Bronchial epithelial cell (primary cell): ENCODE data around the gene LIX1L. TPM values are rescaled to one million over a fixed set of nuclear protein-coding genes. Genes with fewer than 3 reads are reported as not detected.

ENCODE experiments used
- DNase-seq: peaks from one replicate; pipeline ENCODE4 v3.0.0-alpha.2; 2010; ENCODE audit warnings: low read depth
- FAIRE-seq: peaks from 2 replicates; lab custom pipeline; 2011; peaks lifted over from hg19 to GRCh38; lab: Jason Lieb, UNC
- H3K27me3 ChIP-seq: 2 replicates; pipeline ENCODE4 v1.5.1; 2011; ENCODE audit warnings: low read length; ENCODE audit not compliant: control insufficient read depth, insufficient read depth
- H3K36me3 ChIP-seq: 2 replicates; pipeline ENCODE4 v1.5.1; 2011; ENCODE audit warnings: low read length; ENCODE audit not compliant: control insufficient read depth, insufficient read depth
- H3K4me3 ChIP-seq: 2 replicates; pipeline ENCODE4 v1.5.1; 2011; ENCODE audit warnings: mild to moderate bottlenecking, low read depth, low read length, control low read depth
- total RNA-seq: library from RNA; depleted of rRNA; stranded (reverse); fragments of >200 nt; gene quantifications from 2 replicates; pipeline ENCODE4 v1.2.1, GENCODE V29; 2014
- TF ChIP-seq, protein P1 (sequence below): IDR thresholded peaks from 2 replicates; pipeline ENCODE4 v1.5.1; 2011; ENCODE audit warnings: mild to moderate bottlenecking, moderate library complexity, low read length, control low read depth, inconsistent platforms; ENCODE audit not compliant: insufficient read depth, severe bottlenecking

Gene LIX1L
- total RNA-seq, 1 donor from 2014 or later: 3.4 TPM

DNA sequence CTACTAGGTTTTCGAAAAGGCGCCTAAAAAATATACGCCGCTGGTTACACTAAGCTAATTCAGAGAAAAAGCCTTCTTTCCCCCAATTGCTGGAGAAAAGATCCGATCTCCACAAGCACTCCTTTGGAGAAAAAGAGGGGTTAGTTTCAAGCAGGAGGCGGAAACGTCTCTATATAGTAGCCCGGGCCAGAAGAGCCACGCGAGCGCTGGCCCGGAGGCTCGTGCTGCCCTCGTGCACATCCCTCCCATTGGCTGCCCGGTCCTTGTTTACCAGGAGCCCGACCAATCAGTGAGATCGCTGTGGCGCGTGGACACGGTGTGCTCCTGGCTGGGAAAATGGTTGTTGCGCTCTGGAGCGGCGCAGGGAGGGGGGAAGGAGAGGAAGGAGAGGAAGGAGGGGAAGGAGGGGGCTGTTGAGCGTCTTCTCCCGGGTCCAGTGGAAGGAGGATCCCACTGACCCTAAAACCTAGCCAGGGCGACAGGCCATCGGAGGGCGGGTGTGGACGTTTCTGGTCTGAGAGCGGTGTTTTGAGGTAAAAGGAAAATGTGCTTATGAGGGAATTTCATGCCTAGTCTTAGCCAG is 38.7 kb upstream of the LIX1L start, which contains the start of gene TXNIP:
TXNIP (minus strand) TSS at position 147 of the 583 bp plus-strand sequence. CDS start 313 bp downstream, outside the sequence.
- H3K36me3 ChIP-seq: peaks cover 20% of the 10 kb centered on the region
- DNase-seq (peak; percentile 91), FAIRE-seq (no peak)
- H3K4me3 ChIP-seq: peak within 1 kb of the TSS; percentile 81
- TF ChIP-seq, protein P1, sequence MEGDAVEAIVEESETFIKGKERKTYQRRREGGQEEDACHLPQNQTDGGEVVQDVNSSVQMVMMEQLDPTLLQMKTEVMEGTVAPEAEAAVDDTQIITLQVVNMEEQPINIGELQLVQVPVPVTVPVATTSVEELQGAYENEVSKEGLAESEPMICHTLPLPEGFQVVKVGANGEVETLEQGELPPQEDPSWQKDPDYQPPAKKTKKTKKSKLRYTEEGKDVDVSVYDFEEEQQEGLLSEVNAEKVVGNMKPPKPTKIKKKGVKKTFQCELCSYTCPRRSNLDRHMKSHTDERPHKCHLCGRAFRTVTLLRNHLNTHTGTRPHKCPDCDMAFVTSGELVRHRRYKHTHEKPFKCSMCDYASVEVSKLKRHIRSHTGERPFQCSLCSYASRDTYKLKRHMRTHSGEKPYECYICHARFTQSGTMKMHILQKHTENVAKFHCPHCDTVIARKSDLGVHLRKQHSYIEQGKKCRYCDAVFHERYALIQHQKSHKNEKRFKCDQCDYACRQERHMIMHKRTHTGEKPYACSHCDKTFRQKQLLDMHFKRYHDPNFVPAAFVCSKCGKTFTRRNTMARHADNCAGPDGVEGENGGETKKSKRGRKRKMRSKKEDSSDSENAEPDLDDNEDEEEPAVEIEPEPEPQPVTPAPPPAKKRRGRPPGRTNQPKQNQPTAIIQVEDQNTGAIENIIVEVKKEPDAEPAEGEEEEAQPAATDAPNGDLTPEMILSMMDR: no peak
- no peaks in the 10 kb centered on the region for H3K27me3 ChIP-seq

DNA sequence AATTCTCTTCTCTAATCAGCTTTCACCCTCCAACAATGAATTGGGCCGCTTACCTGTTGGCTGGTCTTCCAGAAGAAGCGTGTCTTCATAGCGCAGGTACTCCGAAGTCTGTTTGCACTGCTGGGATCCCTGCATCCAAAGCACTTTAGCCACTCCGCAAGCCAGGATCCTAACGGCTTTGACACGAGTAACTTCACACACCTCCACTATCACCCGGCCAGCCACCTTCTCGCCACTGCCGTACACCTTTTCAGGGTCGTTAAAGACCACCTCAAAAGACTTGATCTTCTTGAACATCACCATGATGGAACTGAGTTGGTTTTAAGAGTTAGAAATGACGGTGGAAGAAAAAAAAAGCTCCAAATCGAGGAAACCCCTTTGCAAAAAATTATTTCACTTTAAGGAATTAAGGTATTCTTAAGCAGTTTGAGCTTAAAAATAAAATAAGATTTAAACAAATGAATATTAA is 38.2 kb upstream of the LIX1L start:
- peak overlapping the region; percentile 81 for H3K4me3 ChIP-seq
- no peak for FAIRE-seq
- peaks cover 20% of the 10 kb centered on the region for H3K36me3 ChIP-seq
- H3K27me3 ChIP-seq: no peaks in the 10 kb centered on the region
- TF ChIP-seq, protein P1: no peak
- DNase-seq: no peak

DNA sequence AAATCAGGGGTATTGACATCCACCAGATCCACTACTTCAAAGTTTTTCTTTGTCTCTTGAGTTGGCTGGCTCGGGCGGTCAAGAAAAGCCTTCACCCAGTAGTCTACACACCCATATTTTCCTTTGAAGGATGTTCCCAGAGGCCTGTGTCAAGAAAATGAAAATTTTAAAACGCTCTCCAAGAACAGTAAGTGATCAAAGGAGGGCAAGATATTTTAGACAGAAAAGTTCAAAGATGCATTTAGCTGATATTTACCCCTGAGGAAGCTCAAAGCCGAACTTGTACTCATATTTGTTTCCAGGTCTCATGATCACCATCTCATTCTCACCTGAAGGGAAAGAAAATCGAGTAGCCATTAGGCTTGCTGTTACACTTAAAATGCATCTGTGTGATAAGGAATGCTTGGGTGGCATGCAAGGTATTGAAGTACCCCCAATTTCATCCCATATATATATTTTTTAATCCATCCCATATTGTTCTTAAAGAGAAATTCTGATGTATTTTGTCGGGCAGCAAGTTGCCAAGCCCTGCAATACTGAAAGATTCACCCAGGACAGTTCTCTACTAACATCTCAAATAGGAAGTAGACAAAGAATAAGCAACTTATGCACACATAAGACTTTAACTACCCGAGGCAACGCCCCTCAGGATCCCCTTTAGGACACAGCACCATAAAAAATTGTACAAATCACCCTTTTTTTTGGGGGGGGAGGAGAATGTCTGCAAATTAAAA is 37.5 kb upstream of the LIX1L start:
- H3K36me3 ChIP-seq: peaks cover 20% of the 10 kb centered on the region
- H3K4me3 ChIP-seq: peak overlapping the region; percentile 81
- no peaks in the 10 kb centered on the region for H3K27me3 ChIP-seq
- DNase-seq: no peak
- TF ChIP-seq, protein P1: no peak
- FAIRE-seq: no peak

DNA sequence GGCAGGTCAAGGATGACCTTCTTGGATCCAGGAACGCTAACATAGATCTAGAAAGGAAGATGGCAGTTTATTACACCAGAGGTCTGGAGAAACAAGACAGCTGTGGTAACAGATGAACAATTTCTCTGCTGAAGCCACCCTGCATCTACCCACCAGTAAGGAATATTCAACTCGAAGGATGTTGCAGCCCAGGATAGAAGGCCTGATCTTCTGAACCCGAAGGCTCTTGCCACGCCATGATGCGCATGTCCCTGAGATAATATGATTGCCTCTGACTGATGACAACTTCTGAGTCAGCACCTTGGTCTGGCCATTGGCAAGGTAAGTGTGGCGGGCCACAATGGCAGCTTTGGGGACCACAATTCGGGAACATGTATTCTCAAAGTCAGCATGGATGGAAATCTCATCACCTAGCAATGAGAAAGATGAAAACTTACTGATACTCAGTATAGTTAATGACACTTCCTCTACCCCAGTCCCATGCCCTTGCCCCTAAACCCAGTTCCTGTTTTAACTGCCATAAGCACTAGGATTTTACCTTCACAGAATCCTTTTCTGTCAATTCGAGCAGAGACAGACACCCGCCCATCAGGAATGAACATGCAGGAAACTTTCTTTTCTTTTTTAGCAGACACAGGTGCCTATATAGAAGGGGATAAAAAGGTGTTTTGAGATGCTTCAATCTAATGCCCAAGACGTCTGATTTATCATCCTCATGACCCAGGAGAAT is 36.7 kb upstream of the LIX1L start:
- Histone ChIP-seq H3K4me3 (peak overlapping the region; percentile 81), H3K36me3 (peaks cover 20% of the 10 kb centered on the region), H3K27me3 (no peaks in the 10 kb centered on the region)
- DNase-seq: no peak
- FAIRE-seq: no peak
- TF ChIP-seq, protein P1: no peak

DNA sequence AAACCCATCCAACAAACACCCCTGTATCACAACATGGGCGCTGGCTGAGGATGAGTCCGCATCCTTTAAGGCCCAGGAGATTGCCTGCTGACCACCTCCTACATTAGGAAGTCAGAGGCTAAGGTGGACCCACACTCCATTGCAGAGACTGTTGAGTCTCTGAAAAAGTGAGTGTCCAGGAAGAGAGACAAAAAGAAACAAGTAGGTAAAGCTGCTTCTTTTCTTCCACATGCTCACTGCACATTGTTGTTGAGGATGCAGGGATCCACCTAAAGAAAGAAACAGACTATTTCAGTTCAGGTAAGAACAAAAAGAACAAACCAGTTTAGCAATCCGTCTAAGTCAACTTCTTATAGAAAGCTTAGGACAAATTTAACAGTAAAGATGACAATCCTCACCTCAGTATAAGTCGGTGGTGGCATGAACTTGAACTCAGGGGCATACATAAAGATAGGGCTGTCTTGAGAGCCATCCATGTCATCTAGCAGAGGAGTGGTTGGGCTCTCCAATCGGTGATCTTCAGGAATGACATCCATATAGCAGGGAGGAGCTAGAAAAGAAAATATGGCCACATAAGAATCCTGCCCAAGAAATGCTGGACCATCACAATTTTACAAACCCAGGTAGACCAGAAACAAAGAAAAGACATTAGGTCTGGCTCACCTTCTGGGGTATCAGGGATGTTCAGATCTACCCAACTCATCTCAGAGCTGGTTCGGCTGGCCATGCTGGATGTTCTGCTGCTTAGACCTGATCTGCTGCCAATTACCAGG is 36.0 kb upstream of the LIX1L start:
- no peak for FAIRE-seq
- no peak for DNase-seq
- peaks cover 20% of the 10 kb centered on the region for H3K36me3 ChIP-seq
- no peaks in the 10 kb centered on the region for H3K27me3 ChIP-seq
- peak overlapping the region; percentile 81 for H3K4me3 ChIP-seq
- TF ChIP-seq, protein P1: no peak
